ENCODE data around the gene ARID3B. TPM values are rescaled to one million over a fixed set of nuclear protein-coding genes. Genes with fewer than 3 reads are reported as not detected.

The ARID3B gene
- polyA plus RNA-seq (2011; rRNA removed), result 1.6 and 2.4 TPM in 2 replicates
- 4.2 and 5.8 TPM in 2 replicates for polyA minus RNA-seq (2011; rRNA and poly(A)+ RNA removed)

- no peaks in the 10 kb centered on the region; the same call in 1 of the 2 replicates for H3K9me3 ChIP-seq (ENCODE audit: control insufficient read depth, insufficient read depth, low read length)
- H3K27ac ChIP-seq (ENCODE audit: low read depth, low read length), result peak within 1 kb of the TSS; percentile 84
- no peak for TF ChIP-seq CTCF (IDR thresholded peaks at IDR 0.05; ENCODE audit: low read depth, low read length)
- peak within 1 kb of the TSS; percentile 87 for H3K4me3 ChIP-seq (ENCODE audit: low read depth, low read length)
- DNase-seq (ENCODE audit: low read depth, low spot score), result peak; percentile 96
- no peaks in the 10 kb centered on the region for H3K27me3 ChIP-seq (ENCODE audit: control insufficient read depth, insufficient read depth, low read length)
- POLR2A ChIA-PET, result interaction anchor here (0.5 to 1.8 kb wide), 6 partner anchors 21 to 175 kb away, joined by 3 to 5 read pairs (median 4); partner anchors contain the start of genes CLK3 and UBL7
- CTCF ChIA-PET, result interaction anchor here (0.6 to 1.0 kb wide), 2 partner anchors 12 to 229 kb away, joined by 3 to 8 read pairs; no protein-coding TSS in a partner anchor
Measured at GRCh38 chr15:74540761-74541493, at the start of gene ARID3B. ARID3B (plus strand) TSS chr15:74541220; CDS start chr15:74543937, 2,717 bp downstream.

GRCh38 chr15:74496648-74497047 is 44.4 kb upstream of the ARID3B start:
- CTCF ChIA-PET, result no interaction called here
- TF ChIP-seq CTCF (IDR thresholded peaks at IDR 0.05; ENCODE audit: low read depth, low read length), result no peak
- Histone ChIP-seq H3K9me3 (ENCODE audit: control insufficient read depth, insufficient read depth, low read length) (no peaks in the 10 kb centered on the region), H3K27ac (ENCODE audit: low read depth, low read length) (no peak overlapping the region), H3K4me3 (ENCODE audit: low read depth, low read length) (no peak overlapping the region), H3K27me3 (ENCODE audit: control insufficient read depth, insufficient read depth, low read length) (no peaks in the 10 kb centered on the region)
- no peak for DNase-seq (ENCODE audit: low read depth, low spot score)
- POLR2A ChIA-PET, result no interaction called here

- POLR2A ChIA-PET, result no interaction called here
- Histone ChIP-seq H3K9me3 (ENCODE audit: control insufficient read depth, insufficient read depth, low read length) (no peaks in the 10 kb centered on the region), H3K27ac (ENCODE audit: low read depth, low read length) (no peak overlapping the region), H3K27me3 (ENCODE audit: control insufficient read depth, insufficient read depth, low read length) (no peaks in the 10 kb centered on the region), H3K4me3 (ENCODE audit: low read depth, low read length) (no peak overlapping the region)
- no peak for DNase-seq (ENCODE audit: low read depth, low spot score)
- TF ChIP-seq CTCF (IDR thresholded peaks at IDR 0.05; ENCODE audit: low read depth, low read length), result no peak
- CTCF ChIA-PET, result no interaction called here
Measured at GRCh38 chr15:74497584-74497983, 43.4 kb upstream of the ARID3B start.

- no peak for DNase-seq (ENCODE audit: low read depth, low spot score)
- TF ChIP-seq CTCF (IDR thresholded peaks at IDR 0.05; ENCODE audit: low read depth, low read length), result no peak
- ChIA-PET CTCF (no interaction called here), POLR2A (no interaction called here)
- Histone ChIP-seq H3K4me3 (ENCODE audit: low read depth, low read length) (no peak overlapping the region), H3K9me3 (ENCODE audit: control insufficient read depth, insufficient read depth, low read length) (no peaks in the 10 kb centered on the region), H3K27me3 (ENCODE audit: control insufficient read depth, insufficient read depth, low read length) (no peaks in the 10 kb centered on the region), H3K27ac (ENCODE audit: low read depth, low read length) (no peak overlapping the region)
Measured at GRCh38 chr15:74499366-74499765, 41.7 kb upstream of the ARID3B start.

GRCh38 chr15:74500401-74500800 is 40.6 kb upstream of the ARID3B start:
- no peak overlapping the region for H3K27ac ChIP-seq (ENCODE audit: low read depth, low read length)
- no peak for TF ChIP-seq CTCF (IDR thresholded peaks at IDR 0.05; ENCODE audit: low read depth, low read length)
- DNase-seq (ENCODE audit: low read depth, low spot score), result no peak
- H3K27me3 ChIP-seq (ENCODE audit: control insufficient read depth, insufficient read depth, low read length), result no peaks in the 10 kb centered on the region
- ChIA-PET POLR2A (no interaction called here), CTCF (no interaction called here)
- H3K4me3 ChIP-seq (ENCODE audit: low read depth, low read length), result no peak overlapping the region
- H3K9me3 ChIP-seq (ENCODE audit: control insufficient read depth, insufficient read depth, low read length), result no peaks in the 10 kb centered on the region
